ENCODE measurements around the gene TCEA2.
A peak's percentile ranks its signal among the peaks of the same experiment; 100 is the strongest.

The TCEA2 gene

DNA sequence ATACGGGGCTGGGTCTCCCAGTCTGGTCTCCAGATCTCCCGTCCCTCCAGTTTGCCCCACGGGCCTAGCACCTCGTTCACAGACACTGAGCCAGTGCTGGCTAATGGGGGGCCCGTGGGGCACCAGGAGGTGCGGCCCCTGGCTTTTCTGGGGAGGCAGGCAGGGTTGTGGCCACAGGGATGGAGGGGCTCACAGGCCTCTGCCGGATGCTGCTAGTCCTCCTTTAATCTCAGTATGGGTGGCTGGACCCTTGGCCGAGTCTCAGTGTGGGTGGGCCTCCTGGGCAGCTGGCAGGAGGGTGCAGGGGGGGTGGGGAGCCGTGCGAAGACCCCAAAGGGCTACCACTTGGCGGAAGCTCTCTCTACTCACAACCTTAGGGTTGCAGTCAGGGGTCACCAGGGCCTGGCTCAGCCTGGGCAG, 12.0 kb upstream of the TCEA2 start:
- Mint-ChIP-seq H3K4me3 (no peak overlapping the region), H3K4me1 (peaks cover 41% of the 10 kb centered on the region), H3K27me3 (ENCODE audit: low read depth, poor library complexity) (peaks cover 53% of the 10 kb centered on the region), H3K9me3 (no peaks in the 10 kb centered on the region), H3K27ac (no peak overlapping the region), H3K36me3 (ENCODE audit: low read depth) (no peaks in the 10 kb centered on the region)
- TF ChIP-seq, protein P1, sequence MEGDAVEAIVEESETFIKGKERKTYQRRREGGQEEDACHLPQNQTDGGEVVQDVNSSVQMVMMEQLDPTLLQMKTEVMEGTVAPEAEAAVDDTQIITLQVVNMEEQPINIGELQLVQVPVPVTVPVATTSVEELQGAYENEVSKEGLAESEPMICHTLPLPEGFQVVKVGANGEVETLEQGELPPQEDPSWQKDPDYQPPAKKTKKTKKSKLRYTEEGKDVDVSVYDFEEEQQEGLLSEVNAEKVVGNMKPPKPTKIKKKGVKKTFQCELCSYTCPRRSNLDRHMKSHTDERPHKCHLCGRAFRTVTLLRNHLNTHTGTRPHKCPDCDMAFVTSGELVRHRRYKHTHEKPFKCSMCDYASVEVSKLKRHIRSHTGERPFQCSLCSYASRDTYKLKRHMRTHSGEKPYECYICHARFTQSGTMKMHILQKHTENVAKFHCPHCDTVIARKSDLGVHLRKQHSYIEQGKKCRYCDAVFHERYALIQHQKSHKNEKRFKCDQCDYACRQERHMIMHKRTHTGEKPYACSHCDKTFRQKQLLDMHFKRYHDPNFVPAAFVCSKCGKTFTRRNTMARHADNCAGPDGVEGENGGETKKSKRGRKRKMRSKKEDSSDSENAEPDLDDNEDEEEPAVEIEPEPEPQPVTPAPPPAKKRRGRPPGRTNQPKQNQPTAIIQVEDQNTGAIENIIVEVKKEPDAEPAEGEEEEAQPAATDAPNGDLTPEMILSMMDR (IDR thresholded peaks at IDR 0.05), result no peak
- no peak for DNase-seq

DNA sequence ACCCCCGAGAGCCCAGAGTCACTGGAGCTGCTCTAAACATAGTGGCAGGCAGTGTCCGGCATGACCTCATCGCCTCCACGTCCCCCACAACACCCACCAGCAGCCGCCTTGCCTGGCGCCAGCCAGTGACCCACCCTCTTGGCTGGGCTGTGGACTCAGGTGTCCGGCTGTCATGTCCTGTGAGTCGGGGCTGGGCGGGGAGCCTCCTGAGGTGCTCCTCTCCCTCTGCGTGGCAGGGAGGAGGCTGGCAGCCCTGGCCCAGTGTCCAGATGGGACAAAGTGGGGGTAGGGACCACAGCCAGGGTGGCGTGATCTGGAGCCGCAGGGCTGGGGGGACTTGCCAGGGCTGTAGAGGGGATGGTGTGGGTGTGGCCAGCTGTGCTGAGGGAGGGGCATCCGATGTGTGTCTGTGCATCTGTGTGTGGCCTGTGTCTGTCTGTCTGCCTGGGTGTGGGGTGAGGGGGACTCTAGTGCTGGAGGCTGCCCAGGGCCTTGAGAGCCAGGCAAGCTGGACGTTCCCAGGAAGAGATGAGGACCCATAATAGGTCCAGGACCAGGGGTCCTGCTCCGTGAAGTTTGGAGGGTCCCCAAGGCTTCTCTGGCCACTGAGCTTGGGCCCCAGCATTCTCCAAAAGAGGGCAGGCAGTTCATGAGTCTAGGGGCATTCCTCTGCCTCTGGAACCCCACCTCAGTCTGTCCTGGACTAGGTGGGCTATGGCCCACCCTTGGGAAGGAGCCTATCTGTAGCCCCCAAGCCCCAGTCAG, 11.3 kb upstream of the TCEA2 start:
- TF ChIP-seq, protein P1 (IDR thresholded peaks at IDR 0.05), result no peak
- Mint-ChIP-seq H3K36me3 (ENCODE audit: low read depth) (no peaks in the 10 kb centered on the region), H3K4me3 (no peak overlapping the region), H3K27ac (no peak overlapping the region), H3K4me1 (peaks cover 35% of the 10 kb centered on the region), H3K27me3 (ENCODE audit: low read depth, poor library complexity) (peaks cover 46% of the 10 kb centered on the region), H3K9me3 (no peaks in the 10 kb centered on the region)
- DNase-seq, result no peak

DNA sequence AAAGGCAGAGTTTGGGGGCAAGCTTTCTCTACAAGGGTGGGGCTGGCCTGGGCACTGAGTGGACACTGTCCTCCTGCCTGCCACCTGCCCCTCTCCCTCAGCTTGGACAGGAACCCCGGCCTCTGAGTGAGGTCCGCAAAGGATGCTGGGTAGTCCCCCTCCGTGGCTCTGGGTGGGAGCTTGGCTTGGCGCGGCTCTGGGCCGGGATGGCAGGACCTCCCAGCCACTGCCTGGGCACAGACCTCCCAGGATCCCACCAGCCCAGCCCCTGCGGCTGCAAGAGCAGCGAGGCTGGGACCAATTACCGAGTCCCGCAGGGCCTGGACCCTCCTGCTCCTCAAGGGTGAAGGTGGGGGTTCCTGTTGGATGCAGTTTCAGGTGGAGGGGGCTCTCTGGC, 10.7 kb upstream of the TCEA2 start:
- no peak overlapping the region for H3K4me3 Mint-ChIP-seq
- H3K27me3 Mint-ChIP-seq (ENCODE audit: low read depth, poor library complexity), result peaks cover 40% of the 10 kb centered on the region
- DNase-seq, result no peak
- TF ChIP-seq, protein P1 (IDR thresholded peaks at IDR 0.05), result no peak
- H3K36me3 Mint-ChIP-seq (ENCODE audit: low read depth), result no peaks in the 10 kb centered on the region
- no peaks in the 10 kb centered on the region for H3K9me3 Mint-ChIP-seq
- H3K27ac Mint-ChIP-seq, result no peak overlapping the region
- H3K4me1 Mint-ChIP-seq, result peaks cover 35% of the 10 kb centered on the region

DNA sequence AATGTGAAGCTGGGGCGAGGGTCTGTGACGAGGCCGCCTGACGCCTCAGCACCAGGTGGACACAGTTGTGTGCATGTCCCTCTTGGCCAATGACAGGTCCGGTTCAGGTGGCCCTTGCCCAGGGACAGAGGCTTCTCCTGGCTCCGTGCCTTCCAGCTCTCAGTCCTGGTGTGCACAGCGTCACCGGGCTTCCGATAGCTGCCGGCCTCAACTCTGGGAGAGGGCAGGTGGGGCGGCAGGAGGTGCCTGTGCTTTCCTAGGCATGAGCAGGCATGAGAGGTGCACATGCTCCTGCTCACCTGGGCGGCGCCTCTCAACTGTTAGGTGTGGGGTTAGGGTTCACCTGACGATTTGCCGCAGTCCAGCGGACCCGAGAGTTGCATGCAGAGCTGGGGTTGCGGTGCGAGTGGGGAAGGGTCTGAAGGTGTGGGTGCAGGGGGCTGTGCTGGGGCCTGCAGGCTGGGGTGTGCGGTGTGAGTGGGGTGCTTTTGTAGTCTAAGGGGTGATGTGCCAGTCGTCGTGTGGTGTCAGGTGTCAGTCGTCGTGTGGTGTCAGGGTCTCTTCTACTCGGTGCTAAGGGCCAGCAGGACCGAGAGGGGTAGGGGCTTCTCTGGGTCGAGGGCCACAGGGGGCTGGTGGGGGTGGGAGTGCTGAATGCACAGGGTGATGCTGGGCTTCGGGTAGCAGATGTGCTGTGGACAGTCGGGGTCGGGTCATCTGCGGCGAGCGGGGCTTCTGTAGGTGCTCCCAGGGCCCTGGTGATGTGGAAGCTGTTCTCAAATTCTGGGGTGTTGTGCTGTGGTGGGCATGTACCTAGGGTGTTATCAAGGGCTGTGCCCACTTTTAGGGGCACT, 9.8 kb upstream of the TCEA2 start:
- DNase-seq, result no peak
- H3K36me3 Mint-ChIP-seq (ENCODE audit: low read depth), result no peaks in the 10 kb centered on the region
- peaks cover 40% of the 10 kb centered on the region for H3K4me1 Mint-ChIP-seq
- peaks cover 31% of the 10 kb centered on the region for H3K27me3 Mint-ChIP-seq (ENCODE audit: low read depth, poor library complexity)
- TF ChIP-seq, protein P1 (IDR thresholded peaks at IDR 0.05), result no peak
- peak overlapping the region; percentile 25 for H3K4me3 Mint-ChIP-seq
- H3K27ac Mint-ChIP-seq, result no peak overlapping the region
- H3K9me3 Mint-ChIP-seq, result no peaks in the 10 kb centered on the region

DNA sequence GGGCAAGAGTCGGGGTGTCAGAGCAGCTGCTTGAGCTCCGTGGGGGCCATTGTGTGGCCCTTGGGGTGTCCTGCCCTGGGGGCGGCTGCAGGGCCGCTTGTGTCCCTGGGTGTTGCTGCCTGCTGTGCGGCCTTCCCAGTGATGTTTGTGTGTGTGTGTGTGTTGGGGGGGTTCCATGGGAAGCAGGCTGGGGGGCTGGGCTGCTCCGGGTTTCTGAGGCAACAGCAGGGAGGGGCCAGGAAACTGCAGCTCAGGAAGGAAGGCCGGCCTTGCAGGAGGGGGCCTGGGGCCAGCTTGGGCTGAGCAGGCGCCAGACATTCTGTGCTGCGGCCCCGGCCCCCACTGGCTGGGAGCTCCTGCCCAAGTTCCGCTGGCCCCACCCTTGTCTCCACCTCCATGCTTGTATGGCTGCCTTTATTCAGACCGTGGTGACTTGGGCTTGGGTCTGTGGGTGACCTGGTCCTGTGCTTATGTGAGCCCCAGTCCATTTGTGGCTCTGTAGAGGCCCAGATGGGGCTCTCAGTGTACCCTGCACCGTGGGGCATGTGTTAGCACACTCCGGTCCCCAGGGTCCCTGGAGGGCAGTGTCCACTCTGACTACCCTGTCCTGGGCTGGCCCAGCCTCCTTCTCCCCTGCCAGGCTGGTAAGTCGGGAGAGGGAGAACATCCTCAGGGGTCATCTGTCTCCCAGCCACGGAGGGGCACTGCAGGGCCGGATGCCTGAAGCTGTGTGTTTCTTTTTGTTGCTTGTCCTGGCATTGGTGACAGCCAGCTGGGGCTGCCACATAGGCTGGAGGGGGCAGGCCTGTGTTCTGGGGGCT, 8.9 kb upstream of the TCEA2 start:
- Mint-ChIP-seq H3K27me3 (ENCODE audit: low read depth, poor library complexity) (peaks cover 27% of the 10 kb centered on the region), H3K27ac (no peak overlapping the region), H3K36me3 (ENCODE audit: low read depth) (no peaks in the 10 kb centered on the region), H3K9me3 (no peaks in the 10 kb centered on the region), H3K4me1 (peaks cover 41% of the 10 kb centered on the region), H3K4me3 (peak overlapping the region; percentile 25)
- TF ChIP-seq, protein P1 (IDR thresholded peaks at IDR 0.05), result no peak
- peak; percentile 47 for DNase-seq

Data from nephron progenitor cell (in vitro differentiated cells).